Muscle of back (tissue), 13 donors: ENCODE data around the gene PSMB3. TPM values are rescaled to one million over a fixed set of nuclear protein-coding genes. Genes with fewer than 3 reads are reported as not detected.

Experiments used
- DNase-seq, 3 donors: peaks; one replicate each; pipeline versions ENCODE4 v3.0.0 to v3.0.0-alpha.2; 2013
- long read RNA-seq, 9 donors: transcript quantifications; one replicate each; lab custom pipeline, GENCODE V29; 2026
- polyA plus RNA-seq, 10 donors: library from polyadenylated mRNA; unstranded; fragments of 120-200 nt; gene quantifications; one replicate each; pipeline ENCODE4 v1.2.1, GENCODE V29; 2013; ENCODE audit not compliant: insufficient read length in 10 of 10

Gene PSMB3
- 10 to 100 TPM; 61.0 to 83.2 (median 76.3) TPM for polyA plus RNA-seq
- long read RNA-seq, donor 1, transcript PSMB3-210 (2 exons, 562 nt), result minor isoform, 8 of 62 reads
- long read RNA-seq, donor 1, transcript PSMB3-211 (6 exons, 773 nt), result major isoform, 43 of 62 reads
- long read RNA-seq, donor 1, partial matches to known transcripts, result 5 of 62 reads
- long read RNA-seq, donor 1, other reads (novel, unspliced or antisense), result 0 of 62 reads
- long read RNA-seq, donor 2, transcript PSMB3-210 (2 exons, 562 nt), result minor isoform, 6 of 82 reads
- long read RNA-seq, donor 2, transcript PSMB3-211 (6 exons, 773 nt), result major isoform, 53 of 82 reads
- long read RNA-seq, donor 2, transcript PSMB3-209 (3 exons, 426 nt), result minor isoform, 6 of 82 reads
- long read RNA-seq, donor 2, partial matches to known transcripts, result 7 of 82 reads
- long read RNA-seq, donor 2, other reads (novel, unspliced or antisense), result 7 of 82 reads
- long read RNA-seq, donor 3, result 0 reads
- long read RNA-seq, donor 4, transcript PSMB3-209 (3 exons, 426 nt), result minor isoform, 6 of 45 reads
- long read RNA-seq, donor 4, transcript PSMB3-211 (6 exons, 773 nt), result major isoform, 35 of 45 reads
- long read RNA-seq, donor 4, partial matches to known transcripts, result 0 of 45 reads
- long read RNA-seq, donor 4, other reads (novel, unspliced or antisense), result 0 of 45 reads
- long read RNA-seq, donor 5, transcript PSMB3-210 (2 exons, 562 nt), result minor isoform, 7 of 99 reads
- long read RNA-seq, donor 5, transcript PSMB3-209 (3 exons, 426 nt), result minor isoform, 5 of 99 reads
- long read RNA-seq, donor 5, transcript PSMB3-211 (6 exons, 773 nt), result major isoform, 69 of 99 reads
- long read RNA-seq, donor 5, partial matches to known transcripts, result 18 of 99 reads
- long read RNA-seq, donor 5, other reads (novel, unspliced or antisense), result 0 of 99 reads
- long read RNA-seq, donor 6, transcript PSMB3-210 (2 exons, 562 nt), result minor isoform, 7 of 77 reads
- long read RNA-seq, donor 6, transcript PSMB3-209 (3 exons, 426 nt), result minor isoform, 9 of 77 reads
- long read RNA-seq, donor 6, transcript PSMB3-211 (6 exons, 773 nt), result major isoform, 50 of 77 reads
- long read RNA-seq, donor 6, partial matches to known transcripts, result 10 of 77 reads
- long read RNA-seq, donor 6, other reads (novel, unspliced or antisense), result 0 of 77 reads
- long read RNA-seq, donor 7, transcript PSMB3-211 (6 exons, 773 nt), result major isoform, 32 of 4,562 reads
- long read RNA-seq, donor 7, partial matches to known transcripts, result 4,466 of 4,562 reads
- long read RNA-seq, donor 7, other reads (novel, unspliced or antisense), result 59 of 4,562 reads
- long read RNA-seq, donor 8, transcript PSMB3-209 (3 exons, 426 nt), result minor isoform, 7 of 63 reads
- long read RNA-seq, donor 8, transcript PSMB3-210 (2 exons, 562 nt), result minor isoform, 6 of 63 reads
- long read RNA-seq, donor 8, transcript PSMB3-211 (6 exons, 773 nt), result major isoform, 44 of 63 reads
- long read RNA-seq, donor 8, partial matches to known transcripts, result 5 of 63 reads
- long read RNA-seq, donor 8, other reads (novel, unspliced or antisense), result 0 of 63 reads
- long read RNA-seq, donor 9, transcript PSMB3-211 (6 exons, 773 nt), result major isoform, 5 of 6 reads
- long read RNA-seq, donor 9, partial matches to known transcripts, result 0 of 6 reads
- long read RNA-seq, donor 9, other reads (novel, unspliced or antisense), result 0 of 6 reads

DNA sequence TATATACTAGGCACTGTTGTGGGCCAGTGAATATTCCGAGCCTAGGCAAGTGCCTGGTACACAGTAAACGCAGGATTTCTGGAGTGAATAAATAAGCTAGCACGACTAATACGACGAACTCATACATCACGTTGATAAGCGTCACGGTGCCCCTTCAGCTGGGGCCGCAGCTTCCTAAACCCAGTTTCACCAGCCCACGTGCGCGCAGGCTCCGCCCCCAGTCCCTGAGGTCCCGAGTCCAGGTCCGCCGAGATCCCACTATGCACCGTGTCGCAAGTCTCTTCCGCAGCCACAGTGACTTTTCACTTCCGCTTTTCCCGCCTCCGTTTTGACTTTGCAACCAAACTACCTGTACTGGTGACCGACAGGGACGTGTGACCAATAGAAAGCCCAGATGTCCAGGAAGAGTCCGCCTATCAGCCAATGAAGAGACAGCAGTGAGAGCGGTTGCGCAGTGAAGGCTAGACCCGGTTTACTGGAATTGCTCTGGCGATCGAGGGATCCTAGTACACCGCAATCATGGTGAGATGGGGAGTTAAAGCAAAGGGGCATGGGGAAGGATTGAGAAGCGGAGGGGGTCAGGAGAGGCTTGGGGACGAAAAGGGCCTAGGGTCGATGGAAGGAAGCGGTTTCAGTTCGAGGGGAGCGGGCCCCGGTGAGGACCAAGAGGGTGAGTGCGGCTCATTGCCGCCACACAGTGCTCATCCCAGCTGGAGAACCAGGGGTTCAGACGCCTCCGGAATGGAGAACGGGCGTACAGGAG is at the start of gene PSMB3:
Gene PSMB3, plus strand, starts transcription at position 434 of the 763 bp plus-strand sequence. Its CDS starts 86 bp downstream, at position 520.
- DNase-seq, result peak; percentile 98 to 100 (median 99)

DNA sequence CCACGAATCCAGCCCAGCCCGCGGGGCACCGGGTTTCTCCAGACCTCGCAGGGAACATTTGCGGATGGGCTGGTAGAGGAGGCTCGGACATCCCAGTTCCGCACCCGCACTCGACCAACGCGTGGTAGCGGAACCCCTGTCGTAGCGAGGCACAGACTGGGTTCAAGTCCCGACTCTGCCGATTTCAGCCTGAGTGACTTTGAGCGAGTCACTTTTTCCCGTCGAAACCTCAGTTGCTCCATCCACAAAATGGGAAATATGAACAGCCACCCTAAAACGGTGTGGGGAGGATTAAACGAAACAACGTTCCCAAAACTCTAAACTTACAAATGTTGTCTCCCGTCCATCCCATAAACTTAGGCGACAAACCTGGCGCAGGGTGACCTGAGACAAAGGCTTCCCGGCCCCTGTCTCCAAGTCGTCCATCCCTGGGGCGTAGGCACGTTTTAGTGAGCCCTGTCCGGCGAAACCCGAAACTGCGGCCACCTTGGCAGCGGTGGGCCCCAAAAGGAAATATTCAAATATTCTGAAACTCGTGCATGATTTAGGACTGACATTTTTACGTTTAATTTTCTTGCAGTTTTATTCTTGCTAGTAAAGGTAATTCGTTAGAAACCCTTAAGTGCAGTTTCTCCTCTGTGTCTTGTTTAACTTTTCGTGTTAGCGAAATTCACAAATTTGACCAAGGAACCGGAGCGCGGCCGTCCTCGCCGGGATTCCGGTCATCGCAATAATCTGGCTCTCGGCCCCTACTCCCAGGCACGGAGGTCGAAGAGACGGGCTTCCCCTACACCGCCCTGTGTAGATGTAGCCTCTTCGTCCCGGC is 49.4 kb upstream of the PSMB3 start:
- DNase-seq, result peak in 1 of 3 donors; percentile 41

DNA sequence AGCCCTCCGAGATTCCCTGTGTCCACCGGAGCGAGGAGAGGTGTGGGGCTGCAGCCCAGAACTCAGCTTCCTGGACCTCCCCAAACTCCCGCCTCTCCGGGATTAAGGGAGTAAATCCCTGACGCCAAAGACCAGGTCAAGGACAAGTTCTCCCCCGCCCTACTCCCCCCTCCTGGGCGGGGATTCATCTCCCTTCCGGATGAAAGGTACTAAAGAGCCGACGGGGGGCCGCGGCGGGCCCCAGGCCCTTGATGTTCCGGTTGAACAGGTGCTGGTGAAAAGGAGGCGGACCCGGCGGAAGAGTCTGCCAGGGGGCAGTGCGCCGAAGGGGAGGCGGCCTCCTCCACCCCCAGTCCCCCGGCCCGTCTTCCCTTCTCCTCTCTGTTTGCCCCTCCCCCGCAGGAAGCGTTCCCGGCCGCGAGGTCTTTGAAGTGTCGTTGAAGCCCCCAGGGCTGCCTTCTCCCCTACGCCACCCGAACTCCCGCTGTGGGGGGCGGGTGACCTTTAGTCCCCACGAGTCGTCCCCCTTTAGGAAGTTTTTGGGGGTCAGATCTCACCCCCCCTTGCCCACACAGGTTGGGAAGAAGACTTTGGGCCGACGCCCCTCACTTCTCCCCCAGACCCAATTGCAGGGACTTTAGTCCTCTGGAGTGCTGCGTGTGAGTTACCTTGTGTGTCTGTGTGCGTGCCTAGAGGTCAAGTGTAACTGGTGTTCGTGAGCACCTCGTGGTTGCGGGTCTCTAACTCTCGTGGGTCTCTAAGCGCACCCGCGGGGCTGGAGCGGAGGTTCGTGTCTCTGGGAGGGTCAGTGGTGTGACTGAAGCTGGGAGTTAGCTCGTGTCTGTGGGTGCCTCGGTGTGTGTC is 48.6 kb upstream of the PSMB3 start:
- peak; percentile 52 to 76 (median 67) for DNase-seq

DNA sequence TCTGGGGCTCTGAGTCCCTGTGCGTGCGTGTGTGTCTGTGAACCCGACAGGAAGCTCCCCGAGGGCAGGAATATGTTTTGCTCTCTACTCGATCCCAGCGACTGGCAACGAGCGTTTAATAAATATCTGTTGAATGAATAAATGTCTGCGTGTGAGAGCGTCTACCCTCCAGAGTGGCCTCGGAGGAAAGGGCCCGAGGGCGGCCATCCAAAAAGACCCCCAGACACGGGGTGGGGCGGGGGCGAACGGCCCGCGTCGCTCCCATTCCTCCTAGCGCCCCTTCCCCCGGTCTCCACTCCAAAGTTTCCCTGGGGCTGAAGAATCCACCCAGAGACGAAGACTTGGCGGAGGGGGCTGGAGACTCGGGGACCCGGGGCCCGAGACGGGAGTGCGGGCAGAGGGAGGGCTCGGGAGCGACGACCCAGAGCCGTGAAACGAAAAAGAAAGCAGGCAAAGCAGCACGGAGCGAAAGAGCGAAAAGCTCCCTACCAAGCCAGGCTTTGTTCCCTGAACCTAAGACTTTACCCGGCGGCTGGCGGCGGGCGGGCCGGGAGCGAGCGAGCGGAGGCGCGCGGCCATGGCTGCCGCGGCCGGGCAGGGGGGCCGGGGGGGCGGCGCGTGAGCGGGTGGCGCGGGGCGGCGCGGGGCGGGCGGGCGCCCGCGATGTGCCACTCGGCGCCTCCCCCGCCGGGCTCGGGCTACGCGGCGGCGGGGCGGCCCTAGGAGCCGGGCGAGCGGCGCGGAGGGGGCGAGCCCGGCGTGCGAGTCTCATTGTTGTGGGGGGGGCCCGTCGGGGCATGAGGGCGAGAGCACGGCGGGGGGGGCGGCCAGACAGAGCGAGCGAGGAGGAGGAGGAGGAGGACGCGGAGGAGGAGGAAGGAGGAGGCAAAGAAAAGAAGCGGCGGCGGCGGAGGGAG is 47.7 kb upstream of the PSMB3 start, which contains the start of gene MLLT6:
Gene MLLT6, plus strand, starts transcription at position 668 of the 917 bp plus-strand sequence. CDS start 360 bp downstream, outside the sequence.
- DNase-seq, result peak; percentile 80 to 92 (median 82)

DNA sequence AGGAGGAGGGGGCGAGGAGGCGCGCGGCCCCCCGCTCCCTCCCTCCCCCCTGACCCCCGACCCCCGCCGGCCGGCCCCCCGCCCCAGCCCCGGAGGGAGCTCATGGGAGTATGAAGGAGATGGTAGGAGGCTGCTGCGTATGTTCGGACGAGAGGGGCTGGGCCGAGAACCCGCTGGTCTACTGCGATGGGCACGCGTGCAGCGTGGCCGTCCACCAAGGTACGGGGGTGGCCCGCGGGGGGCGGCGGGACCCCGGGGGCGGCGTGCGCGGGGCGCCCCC is 47.1 kb upstream of the PSMB3 start:
- DNase-seq, result no peak

DNA sequence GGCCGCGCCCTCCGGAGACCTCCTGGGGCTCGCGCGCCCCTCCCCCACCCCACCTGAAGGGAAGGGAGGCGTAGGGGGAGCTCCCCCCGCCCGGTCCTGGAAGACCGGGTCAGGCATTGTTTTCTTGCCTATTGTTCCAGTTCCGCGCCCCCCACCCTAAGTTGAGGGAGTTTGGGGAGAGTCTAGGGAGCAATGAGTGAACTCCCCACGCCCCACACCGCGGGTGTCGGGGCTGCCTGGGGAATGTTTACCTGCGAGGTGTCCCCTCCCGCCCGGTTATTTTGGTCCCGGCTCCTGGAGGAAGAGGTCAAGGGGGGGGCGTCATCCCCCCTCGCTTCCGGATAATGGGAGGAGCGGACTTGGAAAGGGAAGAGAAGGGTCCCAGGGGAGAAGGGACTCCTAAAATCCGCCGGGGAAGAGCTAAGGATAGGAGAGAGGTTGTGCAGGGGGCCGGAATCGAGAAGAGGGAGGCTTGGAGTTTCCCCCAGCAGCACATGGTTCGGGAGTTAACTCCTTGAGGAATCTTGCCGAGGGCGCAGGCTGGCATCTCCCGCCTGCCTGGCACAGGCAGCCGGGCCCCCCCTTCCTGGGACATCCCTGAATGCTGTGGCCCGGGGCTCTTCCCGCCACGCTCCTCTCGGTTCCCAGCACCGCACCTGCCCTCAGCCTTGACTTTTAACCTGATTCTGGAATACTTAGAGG is 46.6 kb upstream of the PSMB3 start:
- peak in 2 of 3 donors; percentile 59 to 74 for DNase-seq

DNA sequence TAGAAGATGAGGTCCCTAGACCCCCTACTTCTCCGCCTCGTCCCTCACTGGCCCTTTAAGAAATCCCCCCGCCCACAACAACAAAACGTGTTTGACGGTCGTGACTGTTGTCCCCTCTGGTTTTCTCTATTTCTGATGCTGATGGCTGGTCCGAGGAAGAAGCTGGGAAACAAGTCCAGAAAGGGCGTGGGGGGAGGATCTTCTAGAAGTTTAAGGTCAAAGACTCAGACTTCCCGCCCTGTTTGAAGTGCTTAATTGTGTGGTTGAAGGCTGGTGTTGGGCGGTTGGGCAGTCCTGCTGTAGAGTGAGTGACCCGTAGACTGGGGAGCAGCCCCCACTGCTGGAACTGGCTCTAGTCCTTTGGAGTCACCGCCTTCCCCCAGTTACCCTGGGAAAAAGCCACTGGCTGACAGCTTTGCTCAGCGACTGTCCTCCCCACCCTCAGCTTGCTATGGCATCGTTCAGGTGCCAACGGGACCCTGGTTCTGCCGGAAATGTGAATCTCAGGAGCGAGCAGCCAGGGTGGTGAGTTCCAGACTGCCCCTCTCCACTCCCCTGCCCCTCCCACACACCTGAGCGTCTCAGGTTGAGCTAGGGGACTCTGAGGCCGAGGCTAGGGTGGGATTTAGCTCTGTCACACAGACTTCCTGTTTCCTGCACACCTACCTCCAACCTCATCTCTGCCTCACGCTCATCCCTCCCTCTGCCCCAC is 45.9 kb upstream of the PSMB3 start:
- peak in 1 of 3 donors; percentile 61 for DNase-seq

DNA sequence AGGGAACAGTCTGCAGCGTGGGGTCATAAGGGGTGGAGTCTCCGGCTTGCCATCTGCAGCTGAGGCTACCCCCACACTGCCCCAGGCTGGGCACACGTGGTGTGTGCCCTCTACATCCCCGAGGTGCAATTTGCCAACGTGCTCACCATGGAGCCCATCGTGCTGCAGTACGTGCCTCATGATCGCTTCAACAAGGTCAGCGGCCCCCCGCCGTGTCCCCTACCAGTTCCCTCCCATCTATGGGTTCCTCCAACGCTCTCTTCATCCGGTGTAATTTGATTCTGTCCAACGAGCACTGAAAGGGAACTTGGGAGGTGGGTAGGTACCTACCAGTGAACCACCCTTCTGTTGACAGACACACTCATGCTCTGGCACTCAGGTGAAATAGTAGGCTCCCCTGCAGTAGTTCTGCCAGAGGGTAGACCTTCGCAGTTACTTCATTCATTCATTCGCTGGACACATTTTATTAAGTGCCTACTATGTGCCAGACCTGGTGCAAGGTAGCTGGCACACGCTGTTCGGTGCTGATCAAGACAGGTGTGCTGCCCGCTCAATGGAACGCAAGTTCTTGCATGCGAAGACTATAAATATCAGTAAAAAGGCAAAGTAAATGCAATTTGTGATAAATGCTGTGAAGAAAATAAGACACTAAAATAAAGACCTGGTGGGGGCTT is 44.7 kb upstream of the PSMB3 start:
- peak in 1 of 3 donors; percentile 2 for DNase-seq

DNA sequence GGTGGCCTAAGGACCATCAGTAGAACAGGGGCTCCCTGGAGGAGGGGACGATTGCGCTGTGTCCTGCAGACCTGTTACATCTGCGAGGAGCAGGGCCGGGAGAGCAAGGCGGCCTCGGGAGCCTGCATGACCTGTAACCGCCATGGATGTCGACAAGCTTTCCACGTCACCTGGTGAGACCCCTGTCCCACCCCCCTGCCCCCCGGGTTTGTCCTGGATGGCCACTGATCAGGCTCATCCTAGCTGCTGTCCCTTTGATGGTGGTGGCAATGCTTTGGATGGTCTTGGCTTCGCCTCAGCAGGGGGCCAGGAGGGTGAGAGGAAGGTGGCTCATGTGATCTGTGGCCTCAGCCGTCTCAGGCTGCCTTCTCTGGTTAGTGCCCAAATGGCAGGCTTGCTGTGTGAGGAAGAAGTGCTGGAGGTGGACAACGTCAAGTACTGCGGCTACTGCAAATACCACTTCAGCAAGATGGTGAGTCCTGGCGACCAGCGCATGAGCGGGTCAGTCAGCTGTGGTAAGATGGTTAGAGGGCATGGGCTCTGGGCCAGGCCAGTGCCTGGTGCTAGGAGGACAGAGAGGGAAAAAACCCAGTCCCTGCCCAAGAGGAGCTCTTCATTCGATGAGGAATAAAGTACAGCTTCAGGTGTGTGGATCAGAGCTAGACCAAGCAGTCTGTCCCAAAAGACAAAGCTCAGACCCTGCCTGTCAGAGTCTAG is 43.3 kb upstream of the PSMB3 start:
- no peak for DNase-seq

DNA sequence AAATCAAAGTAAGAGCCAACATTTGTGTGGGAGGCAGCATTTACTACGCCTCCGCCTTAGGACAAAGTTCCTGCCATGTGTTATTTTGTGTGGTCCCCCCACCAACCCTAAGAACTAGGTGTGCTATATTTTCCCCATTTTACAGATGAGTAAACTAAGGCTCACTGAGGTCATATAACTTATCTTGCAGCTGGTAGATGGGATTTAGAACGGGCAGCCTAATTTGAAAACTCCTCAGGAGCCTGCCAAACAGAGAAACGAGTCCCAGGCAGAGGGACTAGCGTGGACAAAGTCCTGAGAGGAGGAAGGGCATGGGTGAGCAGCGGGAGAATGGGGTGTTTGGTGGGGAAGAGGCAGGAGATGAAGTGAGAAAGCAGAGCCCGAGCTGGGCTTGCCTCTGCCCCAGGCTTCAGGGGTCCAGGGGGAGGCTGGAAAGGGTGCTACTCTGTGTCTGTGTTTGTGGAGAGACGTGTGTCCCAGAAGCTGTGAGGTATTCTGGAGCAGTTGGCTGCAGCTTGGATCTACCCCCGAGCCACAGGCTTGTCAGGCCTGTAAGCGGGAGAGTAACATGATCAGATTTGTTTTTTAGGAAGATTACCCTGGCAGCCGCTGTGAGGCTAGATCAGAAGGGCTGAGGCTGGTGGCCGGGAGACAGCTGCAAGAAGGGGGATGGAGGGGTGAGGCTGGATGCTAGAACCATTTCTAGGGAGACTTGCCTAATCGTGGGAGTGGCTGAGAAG is 42.5 kb upstream of the PSMB3 start:
- DNase-seq, result peak in 2 of 3 donors; percentile 51 to 61

DNA sequence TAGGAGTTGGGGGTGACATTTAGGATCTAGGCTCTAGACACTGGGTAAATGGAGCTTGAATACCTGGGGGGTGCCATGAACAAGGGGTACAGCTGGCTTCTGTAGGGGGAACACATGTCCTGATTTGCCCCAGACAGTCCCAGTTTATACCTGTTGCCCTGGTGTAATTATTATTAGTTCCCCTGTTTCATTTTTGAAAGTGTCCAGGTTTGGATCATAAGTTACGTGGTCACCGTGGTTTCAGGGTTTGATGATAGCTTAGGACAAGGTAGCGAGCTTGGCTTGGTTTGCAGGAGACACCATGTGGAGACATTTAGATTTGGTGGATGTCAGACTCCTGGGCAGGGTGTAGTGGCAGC is 42.0 kb upstream of the PSMB3 start:
- DNase-seq, result no peak

DNA sequence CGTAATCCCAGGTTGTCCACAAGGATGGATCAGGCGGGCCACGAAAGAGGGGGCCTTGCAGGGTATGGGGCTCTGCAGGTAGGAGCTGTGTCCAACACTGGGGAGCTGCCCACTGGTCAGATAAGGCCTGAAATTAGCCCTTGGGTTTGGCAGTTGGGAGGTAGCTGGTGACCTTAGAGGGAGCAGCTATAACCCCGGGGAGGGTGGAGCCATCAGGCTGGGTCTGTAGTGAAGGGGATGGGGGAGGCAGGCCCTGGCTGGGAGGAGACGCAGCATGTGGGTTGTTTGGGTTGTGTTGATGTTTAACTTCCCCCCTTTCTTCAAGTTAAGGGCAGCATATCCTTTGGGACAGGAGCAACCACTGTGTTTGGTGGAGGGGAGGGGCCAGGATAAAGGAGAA is 41.6 kb upstream of the PSMB3 start:
- no peak for DNase-seq

DNA sequence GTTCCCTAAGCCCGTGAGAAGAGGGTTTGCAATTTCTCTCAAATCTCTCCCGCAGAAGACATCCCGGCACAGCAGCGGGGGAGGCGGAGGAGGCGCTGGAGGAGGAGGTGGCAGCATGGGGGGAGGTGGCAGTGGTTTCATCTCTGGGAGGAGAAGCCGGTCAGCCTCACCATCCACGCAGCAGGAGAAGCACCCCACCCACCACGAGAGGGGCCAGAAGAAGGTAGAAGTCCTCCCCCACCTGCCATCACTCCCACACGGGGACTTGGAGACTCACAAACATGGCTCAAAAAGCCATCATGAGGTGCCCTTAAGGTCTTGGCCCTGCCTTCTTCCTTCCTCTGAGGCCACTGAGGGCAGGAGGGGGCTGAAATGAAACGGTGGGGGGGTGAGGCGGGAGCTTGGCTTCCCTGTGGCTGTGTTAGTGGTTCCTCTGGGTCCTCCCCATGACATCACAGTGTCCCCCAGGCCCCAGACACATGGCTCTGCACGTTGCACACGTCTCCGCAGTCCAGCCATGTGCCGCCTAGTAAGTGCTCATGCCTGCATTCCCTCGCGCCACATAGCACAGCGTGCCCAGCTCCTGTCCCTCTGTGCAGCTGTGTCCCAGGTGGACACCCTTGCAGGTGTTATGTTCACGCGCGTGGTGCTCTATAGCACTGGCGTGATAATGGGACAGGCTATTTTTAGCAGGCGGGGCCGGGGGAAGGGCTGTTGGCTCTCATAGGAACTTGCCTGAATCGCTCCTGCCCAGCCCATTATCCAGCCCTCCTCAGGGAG is 40.6 kb upstream of the PSMB3 start:
- no peak for DNase-seq
